ENCODE measurements around the gene ZNF865. TPM values are rescaled to one million over a fixed set of nuclear protein-coding genes. Genes with fewer than 3 reads are reported as not detected.

The ZNF865 gene
- total and polyA plus RNA-seq, 2 experiments from 2014 or later, result 1.9 to 11.2 TPM

- peak overlapping the region; percentile 6 for H3K27ac ChIP-seq
- peak overlapping the region; percentile 94 for H3K4me3 ChIP-seq
- H3K36me3 ChIP-seq, result no peaks in the 10 kb centered on the region
- no peak for DNase-seq (ENCODE audit: low read depth in 1 of 2, low spot score in 1 of 2)
- peaks cover 4% of the 10 kb centered on the region for H3K4me1 ChIP-seq (ENCODE audit: low read depth)
- H3K27me3 ChIP-seq, result no peaks in the 10 kb centered on the region
- TF ChIP-seq CTCF (IDR thresholded peaks at IDR 0.05; ENCODE audit: low read depth, low read length), result no peak
- no peaks in the 10 kb centered on the region for H3K9me3 ChIP-seq (ENCODE audit: low read depth)
These were observed 44.0 kb downstream of the ZNF865 start for GRCh38 chr19:55649268-55650125.

GRCh38 chr19:55650126-55650557, 44.7 kb downstream of the ZNF865 start:
- no peak overlapping the region for H3K27ac ChIP-seq
- no peak for DNase-seq (ENCODE audit: low read depth in 1 of 2, low spot score in 1 of 2)
- H3K4me1 ChIP-seq (ENCODE audit: low read depth), result peaks cover 3% of the 10 kb centered on the region
- no peak for TF ChIP-seq CTCF (IDR thresholded peaks at IDR 0.05; ENCODE audit: low read depth, low read length)
- H3K4me3 ChIP-seq, result no peak overlapping the region
- no peaks in the 10 kb centered on the region for H3K36me3 ChIP-seq
- no peaks in the 10 kb centered on the region for H3K9me3 ChIP-seq (ENCODE audit: low read depth)
- H3K27me3 ChIP-seq, result no peaks in the 10 kb centered on the region

GRCh38 chr19:55650602-55651230, 45.3 kb downstream of the ZNF865 start:
- TF ChIP-seq CTCF (IDR thresholded peaks at IDR 0.05; ENCODE audit: low read depth, low read length), result no peak
- peaks cover 3% of the 10 kb centered on the region for H3K4me1 ChIP-seq (ENCODE audit: low read depth)
- no peaks in the 10 kb centered on the region for H3K9me3 ChIP-seq (ENCODE audit: low read depth)
- no peak overlapping the region for H3K4me3 ChIP-seq
- no peaks in the 10 kb centered on the region for H3K36me3 ChIP-seq
- H3K27me3 ChIP-seq, result no peaks in the 10 kb centered on the region
- no peak for DNase-seq (ENCODE audit: low read depth in 1 of 2, low spot score in 1 of 2)
- no peak overlapping the region for H3K27ac ChIP-seq

- no peaks in the 10 kb centered on the region for H3K36me3 ChIP-seq
- H3K9me3 ChIP-seq (ENCODE audit: low read depth), result no peaks in the 10 kb centered on the region
- DNase-seq (ENCODE audit: low read depth in 1 of 2, low spot score in 1 of 2), result no peak
- H3K4me3 ChIP-seq, result no peak overlapping the region
- H3K27me3 ChIP-seq, result no peaks in the 10 kb centered on the region
- TF ChIP-seq CTCF (IDR thresholded peaks at IDR 0.05; ENCODE audit: low read depth, low read length), result no peak
- H3K27ac ChIP-seq, result no peak overlapping the region
- H3K4me1 ChIP-seq (ENCODE audit: low read depth), result peaks cover 7% of the 10 kb centered on the region
These were observed 45.8 kb downstream of the ZNF865 start for GRCh38 chr19:55651236-55651635.

- no peak overlapping the region for H3K4me3 ChIP-seq
These were observed 47.1 kb downstream of the ZNF865 start for GRCh38 chr19:55652311-55653128.

More at GRCh38 chr19:55652311-55653128, 47.1 kb downstream of the ZNF865 start:
- Histone ChIP-seq H3K27ac (peak overlapping the region; percentile 54), H3K27me3 (no peaks in the 10 kb centered on the region), H3K36me3 (no peaks in the 10 kb centered on the region), H3K9me3 (ENCODE audit: low read depth) (no peaks in the 10 kb centered on the region), H3K4me1 (ENCODE audit: low read depth) (peaks cover 13% of the 10 kb centered on the region)
- no peak for TF ChIP-seq CTCF (IDR thresholded peaks at IDR 0.05; ENCODE audit: low read depth, low read length)
- DNase-seq (ENCODE audit: low read depth in 1 of 2, low spot score in 1 of 2), result no peak
